ENCODE measurements around the gene SLC9A4.

The SLC9A4 gene

GRCh38 chr2:102502576-102502975, 29.6 kb downstream of the SLC9A4 start:
- no peak for DNase-seq

GRCh38 chr2:102504833-102505232, 31.8 kb downstream of the SLC9A4 start:
- DNase-seq, result no peak

- no peak for DNase-seq
Observed at GRCh38 chr2:102505290-102505689, 32.3 kb downstream of the SLC9A4 start.

- DNase-seq, result no peak
Observed at GRCh38 chr2:102506743-102507142, 33.7 kb downstream of the SLC9A4 start.

- DNase-seq, result no peak
Observed at GRCh38 chr2:102508863-102509262, 35.8 kb downstream of the SLC9A4 start.

GRCh38 chr2:102509749-102510148, 36.7 kb downstream of the SLC9A4 start:
- DNase-seq, result no peak

- no peak for DNase-seq
Observed at GRCh38 chr2:102510791-102511575, 38.0 kb downstream of the SLC9A4 start.

- no peak for DNase-seq
Observed at GRCh38 chr2:102512161-102512560, 39.1 kb downstream of the SLC9A4 start.

- no peak for DNase-seq
Observed at GRCh38 chr2:102513355-102513939, 40.4 kb downstream of the SLC9A4 start.

- no peak for DNase-seq
Observed at GRCh38 chr2:102514061-102514785, 41.2 kb downstream of the SLC9A4 start.

GRCh38 chr2:102515851-102516250, 42.8 kb downstream of the SLC9A4 start:
- no peak for DNase-seq

GRCh38 chr2:102518170-102518569, 45.1 kb downstream of the SLC9A4 start:
- DNase-seq, result no peak

GRCh38 chr2:102520009-102520408, 47.0 kb downstream of the SLC9A4 start:
- DNase-seq, result no peak

GRCh38 chr2:102520801-102521200, 47.8 kb downstream of the SLC9A4 start:
- DNase-seq, result no peak

GRCh38 chr2:102522162-102522561, 49.1 kb downstream of the SLC9A4 start:
- DNase-seq, result no peak

GRCh38 chr2:102522890-102523289, 49.9 kb downstream of the SLC9A4 start:
- no peak for DNase-seq

- DNase-seq, result no peak
Observed at GRCh38 chr2:102523651-102524050, 50.6 kb downstream of the SLC9A4 start.

GRCh38 chr2:102527086-102527485, 54.1 kb downstream of the SLC9A4 start:
- DNase-seq, result no peak

- no peak for DNase-seq
Observed at GRCh38 chr2:102538491-102538890, 65.5 kb downstream of the SLC9A4 start.

GRCh38 chr2:102540882-102541281, 67.9 kb downstream of the SLC9A4 start:
- DNase-seq, result no peak

- no peak for DNase-seq
Observed at GRCh38 chr2:102544182-102544581, 71.2 kb downstream of the SLC9A4 start.

GRCh38 chr2:102547462-102547861, 74.4 kb downstream of the SLC9A4 start:
- no peak for DNase-seq

- no peak for DNase-seq
Observed at GRCh38 chr2:102549027-102549426, 76.0 kb downstream of the SLC9A4 start.

- no peak for DNase-seq
Observed at GRCh38 chr2:102550151-102550550, 77.1 kb downstream of the SLC9A4 start.

All from GDM1 (cell line).